HEK293 (cell line): ENCODE results near the gene BEGAIN.

ENCODE experiments used
- BCL11B ChIP-seq: fragments of 450-650 bp; formaldehyde crosslinking; IDR thresholded peaks from 2 replicates; pipeline ENCODE4 v1.5.1; 2016; ENCODE audit warnings: low read depth, missing biosample characterization, missing genetic modification characterization
- ZNF114 ChIP-seq: fragments of 450-650 bp; formaldehyde crosslinking; IDR thresholded peaks from 2 replicates; pipeline ENCODE4 v1.5.0; 2017; ENCODE audit warnings: missing biosample characterization, missing genetic modification characterization
- ZNF239 ChIP-seq: fragments of 450-650 bp; formaldehyde crosslinking; IDR thresholded peaks from 2 replicates; pipeline ENCODE4 v1.5.1; 2016; ENCODE audit warnings: missing biosample characterization, missing genetic modification characterization
- ZNF24 ChIP-seq: fragments of 450-650 bp; formaldehyde crosslinking; IDR thresholded peaks from 2 replicates; pipeline ENCODE4 v1.5.1; 2016; ENCODE audit warnings: missing biosample characterization, missing genetic modification characterization
- ZNF558 ChIP-seq: fragments of 450-650 bp; formaldehyde crosslinking; IDR thresholded peaks from 2 replicates; pipeline ENCODE4 v1.5.1; 2016; ENCODE audit warnings: missing biosample characterization, missing genetic modification characterization
- ZNF785 ChIP-seq: fragments of 450-650 bp; formaldehyde crosslinking; IDR thresholded peaks from 2 replicates; pipeline ENCODE4 v1.5.1; 2016; ENCODE audit warnings: missing biosample characterization, missing genetic modification characterization
- ZNF792 ChIP-seq: fragments of 450-650 bp; formaldehyde crosslinking; IDR thresholded peaks from 2 replicates; pipeline ENCODE4 v1.5.1; 2016; ENCODE audit warnings: missing biosample characterization, missing genetic modification characterization
- TF ChIP-seq, protein P1 (sequence below): fragments of 450-650 bp; formaldehyde crosslinking; IDR thresholded peaks from 2 replicates; pipeline ENCODE4 v1.5.1; 2016; ENCODE audit warnings: missing biosample characterization, missing genetic modification characterization
- TF ChIP-seq, protein P2 (sequence below): fragments of 450-650 bp; IDR thresholded peaks from 2 replicates; pipeline ENCODE4 v1.5.1; 2018; ENCODE audit warnings: missing biosample characterization, missing genetic modification characterization
- TF ChIP-seq, protein P3 (sequence below): fragments of 450-650 bp; formaldehyde crosslinking; IDR thresholded peaks from 2 replicates; pipeline ENCODE4 v1.5.1; 2016; ENCODE audit warnings: missing biosample characterization, missing genetic modification characterization

DNA sequence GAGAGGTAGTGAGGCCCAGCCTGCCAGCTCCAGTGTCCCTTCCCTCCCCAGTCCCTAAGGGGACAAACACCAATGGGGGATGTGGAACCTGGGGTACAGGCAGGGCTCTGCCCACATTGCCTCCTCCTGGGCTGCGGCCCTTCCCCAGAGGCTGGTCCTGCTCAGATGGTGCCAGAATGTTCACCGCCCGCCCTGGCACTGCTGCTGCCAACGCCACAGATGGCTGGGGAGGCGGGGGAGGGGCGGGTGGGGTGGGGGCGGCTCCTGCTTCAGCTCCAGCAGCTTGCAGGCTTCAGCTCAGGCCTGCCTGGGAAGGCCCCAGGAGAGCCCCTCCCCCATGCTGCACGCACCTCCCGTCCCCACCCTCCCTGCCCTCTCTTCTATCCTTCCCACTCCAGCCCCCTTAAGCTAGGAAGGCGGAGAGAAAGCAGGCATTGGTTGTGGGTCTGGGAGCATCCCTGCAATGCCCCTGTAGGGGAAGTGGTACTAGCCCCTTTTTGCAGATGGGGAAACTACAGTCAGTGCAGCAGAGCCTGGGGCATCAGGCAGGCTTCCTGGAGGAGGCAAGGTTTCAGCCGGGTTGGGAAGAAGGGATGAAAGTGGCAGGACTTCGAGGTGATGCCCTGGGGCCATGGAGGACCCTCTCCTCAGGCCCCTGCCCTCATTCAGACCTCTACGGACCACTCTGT is 2.0 kb upstream of the BEGAIN start:
- TF ChIP-seq ZNF24 (no peak), ZNF792 (tag by site-specific recombination) (no peak), ZNF558 (tag by site-specific recombination) (no peak), BCL11B (tag by site-specific recombination) (no peak), ZNF114 (tag by site-specific recombination) (no peak), ZNF239 (tag by site-specific recombination) (no peak), ZNF785 (tag by site-specific recombination) (no peak)
- TF ChIP-seq, protein P1, sequence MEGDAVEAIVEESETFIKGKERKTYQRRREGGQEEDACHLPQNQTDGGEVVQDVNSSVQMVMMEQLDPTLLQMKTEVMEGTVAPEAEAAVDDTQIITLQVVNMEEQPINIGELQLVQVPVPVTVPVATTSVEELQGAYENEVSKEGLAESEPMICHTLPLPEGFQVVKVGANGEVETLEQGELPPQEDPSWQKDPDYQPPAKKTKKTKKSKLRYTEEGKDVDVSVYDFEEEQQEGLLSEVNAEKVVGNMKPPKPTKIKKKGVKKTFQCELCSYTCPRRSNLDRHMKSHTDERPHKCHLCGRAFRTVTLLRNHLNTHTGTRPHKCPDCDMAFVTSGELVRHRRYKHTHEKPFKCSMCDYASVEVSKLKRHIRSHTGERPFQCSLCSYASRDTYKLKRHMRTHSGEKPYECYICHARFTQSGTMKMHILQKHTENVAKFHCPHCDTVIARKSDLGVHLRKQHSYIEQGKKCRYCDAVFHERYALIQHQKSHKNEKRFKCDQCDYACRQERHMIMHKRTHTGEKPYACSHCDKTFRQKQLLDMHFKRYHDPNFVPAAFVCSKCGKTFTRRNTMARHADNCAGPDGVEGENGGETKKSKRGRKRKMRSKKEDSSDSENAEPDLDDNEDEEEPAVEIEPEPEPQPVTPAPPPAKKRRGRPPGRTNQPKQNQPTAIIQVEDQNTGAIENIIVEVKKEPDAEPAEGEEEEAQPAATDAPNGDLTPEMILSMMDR (tag by site-specific recombination): no peak
- TF ChIP-seq, protein P2, sequence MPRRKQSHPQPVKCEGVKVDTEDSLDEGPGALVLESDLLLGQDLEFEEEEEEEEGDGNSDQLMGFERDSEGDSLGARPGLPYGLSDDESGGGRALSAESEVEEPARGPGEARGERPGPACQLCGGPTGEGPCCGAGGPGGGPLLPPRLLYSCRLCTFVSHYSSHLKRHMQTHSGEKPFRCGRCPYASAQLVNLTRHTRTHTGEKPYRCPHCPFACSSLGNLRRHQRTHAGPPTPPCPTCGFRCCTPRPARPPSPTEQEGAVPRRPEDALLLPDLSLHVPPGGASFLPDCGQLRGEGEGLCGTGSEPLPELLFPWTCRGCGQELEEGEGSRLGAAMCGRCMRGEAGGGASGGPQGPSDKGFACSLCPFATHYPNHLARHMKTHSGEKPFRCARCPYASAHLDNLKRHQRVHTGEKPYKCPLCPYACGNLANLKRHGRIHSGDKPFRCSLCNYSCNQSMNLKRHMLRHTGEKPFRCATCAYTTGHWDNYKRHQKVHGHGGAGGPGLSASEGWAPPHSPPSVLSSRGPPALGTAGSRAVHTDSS (tag by site-specific recombination): no peak
- TF ChIP-seq, protein P3, sequence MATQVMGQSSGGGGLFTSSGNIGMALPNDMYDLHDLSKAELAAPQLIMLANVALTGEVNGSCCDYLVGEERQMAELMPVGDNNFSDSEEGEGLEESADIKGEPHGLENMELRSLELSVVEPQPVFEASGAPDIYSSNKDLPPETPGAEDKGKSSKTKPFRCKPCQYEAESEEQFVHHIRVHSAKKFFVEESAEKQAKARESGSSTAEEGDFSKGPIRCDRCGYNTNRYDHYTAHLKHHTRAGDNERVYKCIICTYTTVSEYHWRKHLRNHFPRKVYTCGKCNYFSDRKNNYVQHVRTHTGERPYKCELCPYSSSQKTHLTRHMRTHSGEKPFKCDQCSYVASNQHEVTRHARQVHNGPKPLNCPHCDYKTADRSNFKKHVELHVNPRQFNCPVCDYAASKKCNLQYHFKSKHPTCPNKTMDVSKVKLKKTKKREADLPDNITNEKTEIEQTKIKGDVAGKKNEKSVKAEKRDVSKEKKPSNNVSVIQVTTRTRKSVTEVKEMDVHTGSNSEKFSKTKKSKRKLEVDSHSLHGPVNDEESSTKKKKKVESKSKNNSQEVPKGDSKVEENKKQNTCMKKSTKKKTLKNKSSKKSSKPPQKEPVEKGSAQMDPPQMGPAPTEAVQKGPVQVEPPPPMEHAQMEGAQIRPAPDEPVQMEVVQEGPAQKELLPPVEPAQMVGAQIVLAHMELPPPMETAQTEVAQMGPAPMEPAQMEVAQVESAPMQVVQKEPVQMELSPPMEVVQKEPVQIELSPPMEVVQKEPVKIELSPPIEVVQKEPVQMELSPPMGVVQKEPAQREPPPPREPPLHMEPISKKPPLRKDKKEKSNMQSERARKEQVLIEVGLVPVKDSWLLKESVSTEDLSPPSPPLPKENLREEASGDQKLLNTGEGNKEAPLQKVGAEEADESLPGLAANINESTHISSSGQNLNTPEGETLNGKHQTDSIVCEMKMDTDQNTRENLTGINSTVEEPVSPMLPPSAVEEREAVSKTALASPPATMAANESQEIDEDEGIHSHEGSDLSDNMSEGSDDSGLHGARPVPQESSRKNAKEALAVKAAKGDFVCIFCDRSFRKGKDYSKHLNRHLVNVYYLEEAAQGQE (tag by site-specific recombination): no peak
